Lower lobe of right lung (tissue), 2 donors: ENCODE results near the gene BLCAP. TPM values are rescaled to one million over a fixed set of nuclear protein-coding genes. Genes with fewer than 3 reads are reported as not detected.
"Not testable (repeated sequence)": the region's sequence is repeated elsewhere in the genome, so short reads cannot be mapped to it uniquely, and the experiment has no call there.

ENCODE experiments used
- ATAC-seq, 2 donors: fragments of 200-7000 bp; cut with Tn5 transposase; one replicate each; pipeline ENCODE4 v1.9.1; 2020 to 2022; ENCODE audit warnings: mild to moderate bottlenecking in 2 of 2, moderate library complexity in 2 of 2
- DNase-seq: peaks from one replicate; pipeline ENCODE4 v3.0.0-alpha.2; 2020
- H3K27ac ChIP-seq: fragments of 200-600 bp; one replicate; pipeline ENCODE4 v1.8.0; 2022
- H3K27me3 ChIP-seq: fragments of 200-600 bp; one replicate; pipeline ENCODE4 v1.8.0; 2022; ENCODE audit warnings: low read depth
- H3K36me3 ChIP-seq: fragments of 200-600 bp; one replicate; pipeline ENCODE4 v1.8.0; 2022; ENCODE audit warnings: mild to moderate bottlenecking
- H3K4me1 ChIP-seq: fragments of 200-600 bp; one replicate; pipeline ENCODE4 v1.8.0; 2022
- H3K4me3 ChIP-seq: fragments of 200-600 bp; one replicate; pipeline ENCODE4 v1.8.0; 2022; ENCODE audit warnings: mild to moderate bottlenecking
- H3K9me3 ChIP-seq: fragments of 200-600 bp; one replicate; pipeline ENCODE4 v1.8.0; 2022
- CTCF ChIP-seq: fragments of 200-600 bp; IDR thresholded peaks from one replicate; pipeline ENCODE4 v1.8.0; 2022; ENCODE audit warnings: antibody characterized with exemption, mild to moderate bottlenecking
- intact Hi-C: fragments of 100-400 bp; cut with DNase I; formaldehyde crosslinking; loops from one replicate; pipeline ENCODE4 v1.11.0; 2022
- total RNA-seq: library from RNA; stranded (reverse); fragmentation: NEBNext Ultra II Directional; extraction: Animal tissue kit (Norgen Biotek cat#: 25700); gene quantifications from one replicate; pipeline ENCODE4 v1.2.1, GENCODE V29; 2021
- donor health status: DM: no; HTN: yes; CAD: no; lungs with severe emphysema.

BLCAP gene
- total RNA-seq, 1 donor from 2014 or later = 66.8 TPM

GRCh38 chr20:37552415-37552814 is 24.7 kb upstream of the BLCAP start:
- no peaks in the 10 kb centered on the region for H3K4me1 ChIP-seq
- H3K36me3 ChIP-seq = no peaks in the 10 kb centered on the region
- no peak for TF ChIP-seq CTCF
- intact Hi-C loops = no loop called here
- no peaks in the 10 kb centered on the region for H3K9me3 ChIP-seq
- no peak for DNase-seq
- H3K27me3 ChIP-seq = no peaks in the 10 kb centered on the region
- H3K4me3 ChIP-seq = no peak overlapping the region
- no peak for ATAC-seq
- no peak overlapping the region for H3K27ac ChIP-seq

- H3K27ac ChIP-seq, H3K4me3 ChIP-seq, DNase-seq, H3K27me3 ChIP-seq, intact Hi-C loops, H3K9me3 ChIP-seq, ATAC-seq, H3K36me3 ChIP-seq, H3K4me1 ChIP-seq: not testable (repeated sequence)
These were observed 24.0 kb upstream of the BLCAP start for GRCh38 chr20:37551660-37552059.

- ATAC-seq, H3K27me3 ChIP-seq, H3K36me3 ChIP-seq, H3K4me1 ChIP-seq, H3K9me3 ChIP-seq, intact Hi-C loops, H3K4me3 ChIP-seq, DNase-seq, H3K27ac ChIP-seq: not testable (repeated sequence)
These were observed 22.6 kb upstream of the BLCAP start for GRCh38 chr20:37550101-37550920.

GRCh38 chr20:37547912-37548311 is 20.2 kb upstream of the BLCAP start:
- Histone ChIP-seq H3K4me3 (no peak overlapping the region), H3K36me3 (no peaks in the 10 kb centered on the region), H3K27ac (no peak overlapping the region), H3K9me3 (no peaks in the 10 kb centered on the region), H3K27me3 (no peaks in the 10 kb centered on the region), H3K4me1 (no peaks in the 10 kb centered on the region)
- TF ChIP-seq CTCF = no peak
- intact Hi-C loops = no loop called here
- no peak for ATAC-seq
- DNase-seq = no peak

GRCh38 chr20:37545516-37545915 is 17.8 kb upstream of the BLCAP start:
- no peak for DNase-seq
- Histone ChIP-seq H3K9me3 (no peaks in the 10 kb centered on the region), H3K27ac (no peak overlapping the region), H3K27me3 (no peaks in the 10 kb centered on the region), H3K4me3 (no peak overlapping the region), H3K4me1 (no peaks in the 10 kb centered on the region), H3K36me3 (no peaks in the 10 kb centered on the region)
- intact Hi-C loops = no loop called here
- no peak for ATAC-seq
- no peak for TF ChIP-seq CTCF

- H3K9me3 ChIP-seq = no peaks in the 10 kb centered on the region
- DNase-seq (no peak), ATAC-seq (no peak)
- no peak overlapping the region for H3K27ac ChIP-seq
- no peak overlapping the region for H3K4me3 ChIP-seq
- H3K4me1 ChIP-seq = no peaks in the 10 kb centered on the region
- TF ChIP-seq CTCF = no peak
- no peaks in the 10 kb centered on the region for H3K36me3 ChIP-seq
- intact Hi-C loops = no loop called here
- H3K27me3 ChIP-seq = peaks cover 4% of the 10 kb centered on the region
These were observed 16.7 kb upstream of the BLCAP start for GRCh38 chr20:37544386-37544785.
